ENCODE data around the gene ACY1. TPM values are rescaled to one million over a fixed set of nuclear protein-coding genes. Genes with fewer than 3 reads are reported as not detected.

The ACY1 gene
- total RNA-seq, 4 donors from 2014 or later, result 165 to 426 (median 250) TPM

GRCh38 chr3:51949121-51949520, 34.2 kb upstream of the ACY1 start:
- Histone ChIP-seq H3K9me3 (no peaks in the 10 kb centered on the region), H3K4me1 (no peaks in the 10 kb centered on the region), H3K4me3 (no peak overlapping the region), H3K36me3 (no peaks in the 10 kb centered on the region), H3K27me3 (no peaks in the 10 kb centered on the region), H3K27ac (no peak overlapping the region)
- in situ Hi-C loops (cut with MboI; ENCODE audit: low pct_ligation_motif_present in 1 of 4, low pct_unique_long_range_greater_than_20kb in 1 of 4, low sequenced_read_pairs in 3 of 4) (no loop called here), intact Hi-C loops (cut with DNase I; ENCODE audit: low total_unique reads) (loop anchor here (5.0 kb wide), 1 partner anchor 1863 kb away; no protein-coding TSS in a partner anchor)
- DNase-seq, result no peak
- WGBS, 2 donors (ENCODE audit: low coverage in 1 of 2), result 97% methylated on average over 5 of the region's 5 CpGs; no CpG with 5 or more reads in 1 of the 2 donors
- TF ChIP-seq POLR2A (IDR thresholded peaks at IDR 0.05), result no peak
- no peak for TF ChIP-seq EP300 (IDR thresholded peaks at IDR 0.05; ENCODE audit: low read depth)
- TF ChIP-seq, protein P1, sequence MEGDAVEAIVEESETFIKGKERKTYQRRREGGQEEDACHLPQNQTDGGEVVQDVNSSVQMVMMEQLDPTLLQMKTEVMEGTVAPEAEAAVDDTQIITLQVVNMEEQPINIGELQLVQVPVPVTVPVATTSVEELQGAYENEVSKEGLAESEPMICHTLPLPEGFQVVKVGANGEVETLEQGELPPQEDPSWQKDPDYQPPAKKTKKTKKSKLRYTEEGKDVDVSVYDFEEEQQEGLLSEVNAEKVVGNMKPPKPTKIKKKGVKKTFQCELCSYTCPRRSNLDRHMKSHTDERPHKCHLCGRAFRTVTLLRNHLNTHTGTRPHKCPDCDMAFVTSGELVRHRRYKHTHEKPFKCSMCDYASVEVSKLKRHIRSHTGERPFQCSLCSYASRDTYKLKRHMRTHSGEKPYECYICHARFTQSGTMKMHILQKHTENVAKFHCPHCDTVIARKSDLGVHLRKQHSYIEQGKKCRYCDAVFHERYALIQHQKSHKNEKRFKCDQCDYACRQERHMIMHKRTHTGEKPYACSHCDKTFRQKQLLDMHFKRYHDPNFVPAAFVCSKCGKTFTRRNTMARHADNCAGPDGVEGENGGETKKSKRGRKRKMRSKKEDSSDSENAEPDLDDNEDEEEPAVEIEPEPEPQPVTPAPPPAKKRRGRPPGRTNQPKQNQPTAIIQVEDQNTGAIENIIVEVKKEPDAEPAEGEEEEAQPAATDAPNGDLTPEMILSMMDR (IDR thresholded peaks at IDR 0.05), result no peak
- no peak for TF ChIP-seq POLR2AphosphoS5 (IDR thresholded peaks at IDR 0.05)

- Histone ChIP-seq H3K27me3 (peaks cover 12% of the 10 kb centered on the region), H3K4me1 (peaks cover 0 to 8% (median 2%) of the 10 kb centered on the region in 4 donors), H3K9me3 (no peaks in the 10 kb centered on the region), H3K36me3 (no peaks in the 10 kb centered on the region), H3K4me3 (no peak overlapping the region), H3K27ac (no peak overlapping the region)
- TF ChIP-seq, protein P1 (IDR thresholded peaks at IDR 0.05), result no peak
- TF ChIP-seq POLR2AphosphoS5 (IDR thresholded peaks at IDR 0.05), result no peak
- TF ChIP-seq POLR2A (IDR thresholded peaks at IDR 0.05), result no peak
- TF ChIP-seq EP300 (IDR thresholded peaks at IDR 0.05; ENCODE audit: low read depth), result no peak
- DNase-seq, result no peak
- 100% methylated on average over 1 to 2 of the region's 2 CpGs for WGBS, 2 donors (ENCODE audit: low coverage in 1 of 2)
- intact Hi-C loops (cut with DNase I; ENCODE audit: low total_unique reads), result no loop called here
- in situ Hi-C loops (cut with MboI; ENCODE audit: low pct_ligation_motif_present in 1 of 4, low pct_unique_long_range_greater_than_20kb in 1 of 4, low sequenced_read_pairs in 3 of 4), result no loop called here
Observed at GRCh38 chr3:51950899-51951298, 32.4 kb upstream of the ACY1 start.

DNA sequence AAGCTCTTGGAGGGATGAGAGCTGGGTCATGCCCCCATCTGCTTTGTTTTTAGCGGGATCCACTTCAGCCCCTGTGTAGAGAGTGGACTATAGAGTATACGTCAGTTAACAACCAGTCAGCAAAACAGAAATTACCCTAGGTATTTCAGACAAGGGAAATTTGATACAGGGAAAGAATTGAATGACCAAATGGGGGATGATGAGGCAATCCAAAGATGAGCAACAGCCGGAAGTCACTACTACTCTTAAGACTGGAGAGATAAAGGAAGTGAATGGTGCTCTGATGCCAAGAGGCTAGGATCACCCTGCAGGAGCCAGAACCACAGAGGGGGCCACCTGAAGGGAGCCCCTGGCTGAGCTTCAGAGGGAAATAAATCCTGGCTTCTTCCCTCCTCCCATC, 29.9 kb upstream of the ACY1 start:
- Histone ChIP-seq H3K4me1 (peaks cover 0 to 16% (median 10%) of the 10 kb centered on the region in 4 donors), H3K9me3 (no peaks in the 10 kb centered on the region), H3K27ac (no peak overlapping the region), H3K27me3 (peaks cover 20% of the 10 kb centered on the region), H3K4me3 (no peak overlapping the region), H3K36me3 (no peaks in the 10 kb centered on the region)
- no peak for TF ChIP-seq POLR2A (IDR thresholded peaks at IDR 0.05)
- TF ChIP-seq, protein P1 (IDR thresholded peaks at IDR 0.05), result no peak
- TF ChIP-seq POLR2AphosphoS5 (IDR thresholded peaks at IDR 0.05), result no peak
- TF ChIP-seq EP300 (IDR thresholded peaks at IDR 0.05; ENCODE audit: low read depth), result no peak
- 65 to 79% methylated on average over 3 of the region's 3 CpGs for WGBS, 2 donors (ENCODE audit: low coverage in 1 of 2)
- in situ Hi-C loops (cut with MboI; ENCODE audit: low pct_ligation_motif_present in 1 of 4, low pct_unique_long_range_greater_than_20kb in 1 of 4, low sequenced_read_pairs in 3 of 4), result no loop called here
- intact Hi-C loops (cut with DNase I; ENCODE audit: low total_unique reads), result no loop called here
- no peak for DNase-seq

DNA sequence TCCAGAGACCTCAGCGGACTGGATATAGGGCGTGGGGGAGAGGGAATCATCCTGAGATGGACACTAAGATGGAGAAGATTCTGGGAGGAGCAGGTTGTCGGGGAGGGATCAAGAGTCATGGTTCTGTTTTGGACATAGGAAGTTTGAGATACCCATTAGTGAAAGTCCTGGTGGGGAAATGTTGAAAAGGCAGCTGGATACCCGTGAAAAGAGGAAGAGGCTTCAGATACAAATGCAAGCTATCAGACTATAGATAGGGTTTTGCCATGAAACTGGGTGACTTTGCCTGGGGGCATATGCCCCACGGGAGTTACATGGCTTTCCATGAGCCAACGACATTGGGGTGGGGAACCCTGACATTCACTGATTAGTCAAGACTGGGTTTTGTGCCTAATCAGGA, 29.2 kb upstream of the ACY1 start:
- H3K36me3 ChIP-seq, result no peaks in the 10 kb centered on the region
- no peak overlapping the region for H3K27ac ChIP-seq
- no peak for DNase-seq
- H3K4me3 ChIP-seq, result no peak overlapping the region
- no peaks in the 10 kb centered on the region for H3K9me3 ChIP-seq
- H3K4me1 ChIP-seq, result peaks cover 0 to 16% (median 10%) of the 10 kb centered on the region in 4 donors
- H3K27me3 ChIP-seq, result peaks cover 20% of the 10 kb centered on the region
- TF ChIP-seq POLR2AphosphoS5 (IDR thresholded peaks at IDR 0.05) (no peak), EP300 (IDR thresholded peaks at IDR 0.05; ENCODE audit: low read depth) (no peak), POLR2A (IDR thresholded peaks at IDR 0.05) (no peak)
- TF ChIP-seq, protein P1 (IDR thresholded peaks at IDR 0.05), result no peak
- intact Hi-C loops (cut with DNase I; ENCODE audit: low total_unique reads), result no loop called here
- WGBS, 2 donors (ENCODE audit: low coverage in 1 of 2), result 67 to 73% methylated on average over 3 to 6 of the region's 6 CpGs
- in situ Hi-C loops (cut with MboI; ENCODE audit: low pct_ligation_motif_present in 1 of 4, low pct_unique_long_range_greater_than_20kb in 1 of 4, low sequenced_read_pairs in 3 of 4), result no loop called here
